Ovary (tissue), 9 donors: ENCODE results near the gene SERPINA4. TPM values are rescaled to one million over a fixed set of nuclear protein-coding genes. Genes with fewer than 3 reads are reported as not detected.

Source experiments
- DNase-seq, 5 donors: peaks; one replicate each; pipeline ENCODE4 v3.0.0-alpha.2; 2019 to 2020
- H3K27ac ChIP-seq, 2 donors: fragments of 200-600 bp; one replicate each; pipeline versions ENCODE4 v1.5.1 to v1.8.0; 2019 to 2022
- H3K27me3 ChIP-seq: fragments of 200-600 bp; one replicate; pipeline ENCODE4 v1.8.0; 2022
- H3K36me3 ChIP-seq: fragments of 200-600 bp; sonication (generic); one replicate; pipeline ENCODE4 v1.5.1; 2019
- H3K4me1 ChIP-seq: one replicate; pipeline ENCODE4 v1.8.1; 2013; ENCODE audit warnings: mild to moderate bottlenecking, moderate library complexity; ENCODE audit not compliant: insufficient read depth
- H3K4me3 ChIP-seq: fragments of 200-600 bp; sonication (generic); one replicate; pipeline ENCODE4 v1.5.1; 2017
- H3K9me3 ChIP-seq, 2 donors: fragments of 200-600 bp in 1 of 2; sonication (generic) in 1 of 2; one replicate each; pipeline versions ENCODE4 v1.5.1 to v1.8.1; 2013 to 2019; ENCODE audit warnings: mild to moderate bottlenecking in 1 of 2, moderate library complexity in 1 of 2
- CTCF ChIP-seq, 3 donors: fragments of 450-650 bp in 2 of 3; fragments of 200-600 bp in 1 of 3; IDR thresholded peaks; one replicate each; pipeline versions ENCODE4 v1.5.1 to v1.8.0; 2016 to 2022; ENCODE audit warnings: antibody characterized with exemption in 3 of 3, mild to moderate bottlenecking in 1 of 3
- EP300 ChIP-seq: sonication (generic); formaldehyde crosslinking; IDR thresholded peaks from one replicate; pipeline ENCODE4 v1.6.1; 2017; ENCODE audit warnings: antibody characterized with exemption
- POLR2A ChIP-seq: fragments of 450-650 bp; IDR thresholded peaks from one replicate; pipeline ENCODE4 v1.6.1; 2017; ENCODE audit warnings: antibody characterized with exemption, mild to moderate bottlenecking, moderate library complexity
- WGBS, 3 donors: extraction: QIAGEN DNeasy Blood & Tissue Kit in 1 of 3; methylation state at CpG; one replicate each; pipeline versions ENCODE4 v1.1.5 to v1.1.7; 2013 to 2017; 5-methylcytosine and 5-hydroxymethylcytosine counted together
- intact Hi-C, 4 donors: fragments of 100-400 bp; cut with DNase I; formaldehyde crosslinking; loops; one replicate each; pipeline versions ENCODE4 v1.11.0 to v1.15.1; 2022 to 2023
- polyA plus RNA-seq, 2 donors: library from polyadenylated mRNA; stranded (reverse); fragments of 200-250 nt in 1 of 2; fragments of 350-450 nt in 1 of 2; fragmentation: Illumina TruSeq in 1 of 2; extraction: RNeasy Lipid Tissue Mini Kit (QIAGEN cat#74804) in 1 of 2; gene quantifications; one replicate each; pipeline ENCODE4 v1.2.3, GENCODE V29; 2013 to 2014
- total RNA-seq, 7 donors: library from RNA; depleted of rRNA in 2 of 7; stranded (reverse); fragments of >200 nt in 2 of 7; fragmentation: NEBNext Ultra II Directional in 3 of 7; extraction: Animal tissue kit (Norgen Biotek cat#: 25700) in 3 of 7; gene quantifications; one replicate each; pipeline versions ENCODE4 v1.1.0 to v1.2.4, GENCODE V29; 2016 to 2023
- donor health status: DM: no; HTN: no; CAD: no; lungs with moderate emphysema.
- donor health status: DM: no; HTN: no; CAD: no.
- donor health status: Bipolar disorder and iron deficiency.
- donor health status: DM: yes; HTN: yes; CAD: no.
- donor health status: DM: no; HTN: no; CAD: no.
- donor health status: DM: yes; HTN: yes; CAD: no.

The SERPINA4 gene
- total and polyA plus RNA-seq, 9 donors, result 0.11 to 0.22 (median 0.15) TPM; not detected in 5

GRCh38 chr14:94596361-94596760, 35.1 kb downstream of the SERPINA4 start:
- no peak overlapping the region for H3K27ac ChIP-seq
- H3K4me1 ChIP-seq, result peaks cover 37% of the 10 kb centered on the region
- intact Hi-C loops, result no loop called here
- H3K36me3 ChIP-seq, result no peaks in the 10 kb centered on the region
- 88 to 97% (median 93%) methylated on average over 9 of the region's 9 CpGs for WGBS, 3 donors
- H3K4me3 ChIP-seq, result no peak overlapping the region
- peak in 1 of 5 donors; percentile 19 for DNase-seq
- TF ChIP-seq EP300 (no peak), CTCF (IDR thresholded peaks at IDR 0.05) (no peak), POLR2A (no peak)
- no peaks in the 10 kb centered on the region for H3K27me3 ChIP-seq
- no peaks in the 10 kb centered on the region for H3K9me3 ChIP-seq

- peak in 1 of 5 donors; percentile 26 for DNase-seq
- TF ChIP-seq CTCF (IDR thresholded peaks at IDR 0.05) (no peak), EP300 (no peak), POLR2A (no peak)
- Histone ChIP-seq H3K9me3 (no peaks in the 10 kb centered on the region), H3K4me1 (peaks cover 44% of the 10 kb centered on the region), H3K4me3 (no peak overlapping the region), H3K27me3 (no peaks in the 10 kb centered on the region), H3K36me3 (no peaks in the 10 kb centered on the region), H3K27ac (no peak overlapping the region)
- WGBS, 3 donors, result 85 to 98% (median 87%) methylated on average over 5 of the region's 5 CpGs
- intact Hi-C loops, result no loop called here
Observed at GRCh38 chr14:94597788-94598187, 36.5 kb downstream of the SERPINA4 start.

GRCh38 chr14:94598506-94598815, 37.2 kb downstream of the SERPINA4 start:
- Histone ChIP-seq H3K4me1 (peaks cover 46% of the 10 kb centered on the region), H3K27ac (peak overlapping the region; percentile 70 to 86), H3K36me3 (no peaks in the 10 kb centered on the region), H3K9me3 (no peaks in the 10 kb centered on the region), H3K27me3 (no peaks in the 10 kb centered on the region), H3K4me3 (no peak overlapping the region)
- TF ChIP-seq EP300 (no peak), CTCF (IDR thresholded peaks at IDR 0.05) (no peak), POLR2A (no peak)
- 42 to 50% (median 49%) methylated on average over 7 of the region's 7 CpGs for WGBS, 3 donors
- peak in 1 of 5 donors; percentile 29 for DNase-seq
- intact Hi-C loops, result no loop called here

GRCh38 chr14:94598816-94599655, 37.8 kb downstream of the SERPINA4 start:
- 49 to 59% (median 53%) methylated on average over 11 of the region's 11 CpGs for whole genome bisulfite sequencing, 3 donors
- no peak overlapping the region for H3K4me3 ChIP-seq
- H3K36me3 ChIP-seq, result no peaks in the 10 kb centered on the region
- intact Hi-C loops, result no loop called here
- peak overlapping the region; percentile 70 to 86 for H3K27ac ChIP-seq
- DNase-seq, result peak; percentile 81 to 90 (median 86)
- peaks cover 40% of the 10 kb centered on the region for H3K4me1 ChIP-seq
- no peaks in the 10 kb centered on the region for H3K9me3 ChIP-seq
- TF ChIP-seq POLR2A (no peak), EP300 (peak; percentile 81), CTCF (IDR thresholded peaks at IDR 0.05) (peak in 1 of 3 donors; percentile 31)
- H3K27me3 ChIP-seq, result no peaks in the 10 kb centered on the region
